SK-N-SH (cell line): ENCODE results near the gene PDE4D.

ENCODE experiments used
- CTCF ChIP-seq: fragments of 200-600 bp; sonication (generic); IDR thresholded peaks from 2 replicates; pipeline ENCODE4 v1.6.1; 2017; ENCODE audit warnings: antibody characterized with exemption, mild to moderate bottlenecking, moderate library complexity
- EZH2phosphoT487 ChIP-seq: fragments of 200-600 bp; sonication (generic); IDR thresholded peaks from 2 replicates; pipeline ENCODE4 v1.6.1; 2017; ENCODE audit warnings: low read depth, mixed run types, mild to moderate bottlenecking, antibody characterized with exemption, moderate library complexity, borderline replicate concordance
- RAD21 ChIP-seq: IDR thresholded peaks from 2 replicates; pipeline ENCODE4 v1.6.1; 2012; ENCODE audit warnings: mild to moderate bottlenecking, low read length
- TAF1 ChIP-seq: IDR thresholded peaks from 2 replicates; pipeline ENCODE4 v1.6.1; 2012; ENCODE audit warnings: low read depth, mild to moderate bottlenecking, low read length, moderate library complexity, borderline replicate concordance
- USF1 ChIP-seq: IDR thresholded peaks from 2 replicates; pipeline ENCODE4 v1.4.0; 2012; ENCODE audit warnings: low read depth, borderline replicate concordance
- USF2 ChIP-seq: fragments of 150-350 bp; IDR thresholded peaks from 2 replicates; pipeline ENCODE4 v1.6.1; 2017; ENCODE audit warnings: antibody characterized with exemption, low read length, low read depth, borderline replicate concordance
- YY1 ChIP-seq: IDR thresholded peaks from 2 replicates; pipeline ENCODE4 v1.4.0; 2012; ENCODE audit warnings: low read depth, mild to moderate bottlenecking
- ZBTB33 ChIP-seq: IDR thresholded peaks from 2 replicates; pipeline ENCODE4 v1.4.0; 2012; ENCODE audit warnings: low read depth, borderline replicate concordance

GRCh38 chr5:58967597-58968281 is 925.8 kb downstream of the PDE4D start:
- no peak for TF ChIP-seq RAD21
- no peak for TF ChIP-seq USF2
- no peak for TF ChIP-seq CTCF
- TF ChIP-seq TAF1: no peak
- TF ChIP-seq YY1: no peak
- no peak for TF ChIP-seq ZBTB33
- TF ChIP-seq USF1: no peak
- no peak for TF ChIP-seq EZH2phosphoT487
